GM19035 (cell line): Measurements from ENCODE around the gene CORO2B.

Experiments
- ATAC-seq: cut with Tn5 transposase; IDR thresholded peaks from one replicate; pipeline ENCODE4 v1.9.1; 2021; ENCODE audit not compliant: unreplicated experiment

Gene CORO2B

GRCh38 chr15:68572309-68572708, 6.5 kb upstream of the CORO2B start:
- no peak for ATAC-seq

GRCh38 chr15:68572921-68573320, 5.9 kb upstream of the CORO2B start:
- no peak for ATAC-seq

DNA sequence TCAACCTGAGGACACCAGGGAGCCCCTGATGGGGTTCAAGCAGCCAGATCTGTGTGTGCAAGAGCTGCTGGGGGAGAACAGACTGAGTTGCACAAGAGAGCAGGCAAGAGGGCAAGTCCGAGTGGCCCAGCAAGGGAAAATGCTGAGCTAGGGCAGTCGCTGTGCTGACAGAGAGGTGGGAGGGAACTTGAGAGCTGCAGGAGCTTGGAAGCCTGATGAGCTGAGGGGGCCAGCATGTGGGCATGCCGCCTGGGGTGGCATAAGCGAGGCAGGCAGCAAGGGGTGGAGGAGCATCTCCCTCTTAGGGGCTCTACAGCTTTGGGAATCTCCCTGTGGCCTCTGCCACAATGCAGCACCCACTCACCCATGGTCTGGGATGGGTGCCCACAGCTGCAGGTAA, 4.7 kb upstream of the CORO2B start:
- no peak for ATAC-seq

DNA sequence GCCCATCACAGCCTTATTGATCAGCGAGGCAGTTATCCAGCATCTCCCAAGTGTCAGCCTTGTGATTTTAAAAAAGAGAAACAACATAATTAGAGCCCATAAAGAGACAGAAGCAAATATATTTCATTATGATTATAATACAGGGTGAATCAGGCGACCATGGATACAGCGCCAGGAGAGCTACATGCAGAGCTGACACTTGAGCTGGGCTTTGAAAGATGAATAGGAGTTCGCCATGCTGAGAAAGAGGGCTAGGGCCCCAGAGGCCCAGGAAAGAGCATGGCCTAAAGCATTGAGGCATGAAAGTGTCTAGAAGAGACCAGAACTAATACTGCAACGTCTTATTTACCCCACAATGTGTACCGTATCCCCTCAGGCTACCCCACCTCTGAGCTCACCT, 4.2 kb upstream of the CORO2B start:
- ATAC-seq, result no peak

- no peak for ATAC-seq
Measured at GRCh38 chr15:68576235-68576892, 2.4 kb upstream of the CORO2B start.

DNA sequence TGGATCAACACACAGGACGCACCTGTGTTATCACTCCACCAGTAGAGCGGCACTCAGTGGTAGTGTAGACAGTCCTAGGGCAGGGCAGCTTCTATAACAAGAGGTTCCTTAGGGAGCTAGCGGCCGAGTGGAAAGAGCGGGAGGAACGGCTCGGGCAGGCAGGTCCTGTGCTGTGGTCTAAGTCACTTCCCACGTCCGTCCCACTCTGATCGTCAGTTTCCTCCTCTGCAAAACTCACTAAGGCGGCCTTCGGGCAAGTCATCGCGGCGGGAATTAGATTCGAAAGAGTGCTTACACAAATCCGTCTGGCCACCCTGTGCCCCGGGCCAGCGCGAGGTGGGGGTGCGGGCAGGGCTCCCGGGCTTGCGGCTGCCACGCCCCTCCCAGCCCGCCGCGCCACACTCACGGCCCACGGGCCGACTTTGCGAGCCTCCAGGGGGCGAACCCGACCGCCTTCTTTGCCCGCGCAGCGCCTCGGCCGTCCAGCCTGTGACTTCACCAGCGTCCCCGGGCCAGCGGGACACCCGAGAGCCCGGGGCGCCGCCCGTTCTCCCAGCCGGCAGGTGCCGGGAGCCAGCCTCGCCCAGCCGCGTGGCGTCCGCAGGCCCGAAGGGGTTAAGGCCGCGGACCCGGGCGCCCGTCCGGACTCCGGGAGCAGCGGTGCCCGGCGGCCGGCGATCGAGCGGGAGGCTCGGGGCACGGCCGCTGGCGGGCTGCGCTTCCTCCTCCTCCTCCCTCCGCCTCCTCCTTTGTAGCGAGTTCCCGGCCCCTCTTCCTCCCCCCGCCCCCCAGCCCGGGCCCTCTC, 416 bp upstream of the CORO2B start:
- no peak for ATAC-seq

DNA sequence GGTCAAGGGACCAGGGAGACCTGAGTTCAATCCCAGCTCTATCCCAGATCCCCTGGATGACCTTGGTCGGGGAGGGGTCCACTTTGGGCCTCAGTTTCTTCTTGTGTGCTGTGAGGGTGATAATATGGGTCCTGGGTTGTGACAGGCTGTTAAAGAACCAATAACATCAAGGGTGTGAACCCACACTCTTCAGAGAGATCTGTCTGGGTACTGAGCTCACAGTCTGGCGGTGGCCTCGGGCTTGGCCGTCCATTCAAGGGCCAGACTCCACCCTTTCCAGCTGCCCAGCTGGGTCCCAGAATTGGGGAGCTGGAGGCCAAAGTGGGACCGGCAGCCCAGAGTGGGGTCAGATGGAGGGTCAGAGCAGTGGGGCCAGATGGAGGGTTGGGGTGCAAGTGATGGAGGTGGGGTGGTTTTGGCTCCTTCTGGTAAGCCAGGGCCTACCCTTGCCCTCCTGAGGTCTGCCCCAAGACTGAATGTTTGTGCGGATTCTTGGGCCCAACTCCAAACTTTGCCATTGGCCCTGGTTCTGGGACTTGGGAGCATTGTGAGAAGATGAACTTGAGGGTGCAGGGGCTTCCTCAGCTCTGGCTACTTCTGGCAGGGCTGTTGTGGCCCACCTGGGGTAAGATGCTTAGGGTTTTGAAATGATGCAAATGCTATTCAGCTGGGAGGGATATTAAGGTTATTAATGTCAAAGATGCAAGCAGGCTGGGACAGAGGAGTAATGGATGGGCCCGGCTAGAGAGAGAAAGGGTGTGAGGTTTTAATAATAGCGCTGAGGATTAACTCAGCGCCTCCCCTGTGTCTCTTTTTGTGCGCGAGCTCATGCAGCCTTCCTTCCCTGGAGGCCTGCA, 1.5 kb downstream of the CORO2B start:
- no peak for ATAC-seq

DNA sequence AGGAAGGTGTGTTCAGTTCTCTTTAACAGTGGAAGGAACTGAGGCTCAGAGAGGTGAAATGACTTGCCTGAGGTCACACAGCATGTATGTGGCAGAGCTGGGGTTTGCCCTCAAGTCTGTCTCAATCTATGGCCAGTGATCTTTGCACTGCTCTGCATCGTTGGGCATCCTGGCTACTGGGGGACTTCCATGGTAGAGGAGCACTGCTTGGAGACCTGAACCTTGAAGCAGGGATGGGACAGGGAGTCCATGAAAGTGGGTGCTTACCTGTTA, 2.0 kb downstream of the CORO2B start:
- ATAC-seq, result no peak

DNA sequence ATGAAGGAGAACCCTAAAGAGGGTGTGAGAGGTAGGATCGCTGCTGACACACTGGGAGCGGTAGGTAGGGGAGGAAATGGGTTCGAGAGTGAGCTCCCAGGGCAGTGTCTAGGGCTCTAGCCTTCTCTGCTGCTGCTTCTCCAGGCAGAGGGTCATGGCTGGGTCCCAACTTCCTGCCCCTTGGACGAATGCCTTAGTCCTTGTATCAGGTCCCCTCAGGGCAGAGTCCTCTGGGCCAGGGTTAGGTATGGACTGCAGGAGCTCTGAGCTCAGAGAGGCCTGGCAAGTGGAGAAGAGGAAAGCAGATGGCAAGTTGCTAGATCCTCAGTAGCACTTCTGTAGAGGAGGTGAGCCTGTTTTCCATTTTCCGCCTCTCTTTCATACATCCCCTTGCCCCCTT, 2.9 kb downstream of the CORO2B start:
- ATAC-seq, result no peak

GRCh38 chr15:68582236-68582635, 3.4 kb downstream of the CORO2B start:
- ATAC-seq, result no peak

- no peak for ATAC-seq
Measured at GRCh38 chr15:68582864-68583263, 4.1 kb downstream of the CORO2B start.

DNA sequence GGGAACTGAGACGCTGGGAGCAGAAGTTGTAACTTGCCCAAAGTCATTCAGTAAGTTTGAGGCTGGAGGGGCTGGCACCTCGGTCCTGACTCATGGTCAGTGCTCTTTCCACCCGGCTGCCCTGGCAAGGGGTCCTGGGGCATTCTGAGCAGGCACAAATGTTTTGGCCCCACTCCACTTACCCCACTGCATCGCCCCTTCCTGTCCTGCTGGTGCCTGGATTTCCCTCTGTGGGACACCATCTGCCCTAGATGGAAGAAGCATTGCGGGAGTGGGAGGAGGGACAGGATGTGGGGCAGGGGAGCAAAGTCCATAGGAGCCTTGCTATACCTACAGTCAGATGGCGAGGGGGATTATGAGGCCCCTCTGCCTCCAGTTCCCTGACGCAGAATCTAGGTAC, 4.5 kb downstream of the CORO2B start:
- ATAC-seq, result no peak

DNA sequence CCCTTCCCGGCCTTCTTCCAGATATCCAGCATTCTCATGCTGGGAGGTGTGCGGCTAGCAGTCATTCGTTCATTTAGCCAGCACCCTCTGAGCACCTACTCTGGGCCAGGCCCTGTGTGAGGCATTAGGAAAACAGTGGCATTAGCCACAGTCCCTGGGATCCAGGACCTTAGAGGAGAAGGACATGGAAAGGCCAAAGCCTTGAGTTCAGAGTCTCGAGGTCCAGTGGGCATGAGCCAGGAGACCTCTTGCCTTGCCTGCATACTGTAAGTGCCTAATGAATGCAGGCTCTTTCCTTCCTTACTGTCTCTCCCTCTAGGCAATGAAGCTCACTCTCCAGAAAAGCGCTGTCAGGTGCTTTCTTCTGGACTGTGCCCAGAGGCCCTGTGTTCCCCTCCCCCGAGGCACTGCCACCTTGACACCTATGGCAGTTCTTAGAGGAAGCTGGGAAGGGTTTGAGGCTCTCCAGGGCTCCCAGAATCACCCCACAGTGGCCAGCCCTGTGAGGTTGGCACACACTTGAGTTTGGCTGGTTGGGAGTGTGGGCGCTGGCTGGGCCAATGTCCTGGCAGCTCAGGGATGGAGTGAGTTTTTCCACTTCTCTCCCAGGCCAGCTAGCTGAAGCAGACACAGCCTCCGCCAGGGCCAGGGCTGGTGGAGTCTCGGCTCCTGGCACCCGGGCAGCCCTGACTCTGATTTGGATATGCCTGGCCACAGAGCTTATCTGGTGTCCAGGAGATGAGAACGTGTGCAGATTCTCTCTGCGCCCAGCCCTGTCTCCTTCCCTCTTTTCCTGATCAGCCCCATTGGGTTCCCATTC, 5.4 kb downstream of the CORO2B start:
- no peak for ATAC-seq

- ATAC-seq, result no peak
Measured at GRCh38 chr15:68584756-68585573, 6.2 kb downstream of the CORO2B start.

DNA sequence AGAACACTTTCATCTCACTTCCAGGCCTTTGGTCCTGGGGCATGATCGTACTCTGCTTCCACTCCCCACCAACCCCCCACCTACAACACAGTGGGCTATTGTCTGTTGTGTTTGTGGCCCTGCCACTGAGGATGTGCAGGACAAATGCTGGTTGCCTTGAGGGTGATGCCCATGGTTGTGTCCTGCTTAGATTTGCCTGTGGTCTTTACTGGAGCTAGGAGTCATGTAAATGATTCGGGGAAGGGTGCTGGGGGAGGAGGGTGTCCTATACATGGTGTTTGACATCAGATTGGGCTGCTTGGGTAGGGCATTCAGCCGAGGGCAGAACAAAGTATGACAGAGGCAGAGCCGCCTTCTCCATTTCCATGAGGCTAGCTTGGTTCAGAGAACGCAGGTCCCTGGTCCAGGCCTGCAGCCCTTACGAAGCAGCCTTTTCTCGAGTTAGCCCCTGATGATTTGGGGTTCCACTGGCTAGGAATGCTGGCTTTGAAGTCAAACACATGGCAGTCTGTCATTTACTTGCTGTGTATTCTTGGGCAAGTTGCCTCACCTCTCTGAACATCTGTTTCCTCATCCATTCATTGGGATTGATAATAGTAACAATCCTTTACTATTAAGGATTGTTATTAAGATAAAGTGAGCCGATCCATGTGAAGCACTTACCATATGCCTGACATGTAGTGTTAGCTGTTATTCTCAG, 6.9 kb downstream of the CORO2B start:
- no peak for ATAC-seq

GRCh38 chr15:68586274-68586961, 7.6 kb downstream of the CORO2B start:
- no peak for ATAC-seq

- ATAC-seq, result no peak
Measured at GRCh38 chr15:68587769-68588385, 9.1 kb downstream of the CORO2B start.

DNA sequence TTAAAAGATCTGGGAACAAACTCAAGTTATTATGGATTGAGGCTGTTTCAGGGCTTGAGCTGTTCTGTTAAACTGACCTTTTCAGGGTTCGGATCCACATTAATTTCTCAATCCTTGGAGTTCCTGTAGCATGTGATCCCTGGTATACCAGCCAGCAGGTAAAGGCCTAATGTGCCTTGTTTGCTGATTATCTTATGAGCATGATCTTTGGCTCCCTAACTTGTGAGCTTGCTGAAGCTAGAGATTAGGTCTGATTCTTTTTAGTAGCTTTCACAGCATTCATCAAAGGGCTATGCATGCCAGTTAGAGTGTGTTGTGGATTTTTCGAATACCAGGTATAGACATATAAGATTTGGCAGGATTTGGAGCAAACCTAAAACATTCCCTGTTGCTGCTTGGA, 10.3 kb downstream of the CORO2B start:
- ATAC-seq, result no peak
